Activated T-helper 9 cell treated with anti-CD3 and anti-CD28 coated beads, Interleukin-2, amount 50 U/mL, for 16 hours (primary cell): ENCODE data around the gene EXOC4.

Source experiments
- DNase-seq: peaks from one replicate; pipeline ENCODE4 v3.0.0-alpha.2; 2020; ENCODE audit warnings: low read depth

EXOC4 gene

DNA sequence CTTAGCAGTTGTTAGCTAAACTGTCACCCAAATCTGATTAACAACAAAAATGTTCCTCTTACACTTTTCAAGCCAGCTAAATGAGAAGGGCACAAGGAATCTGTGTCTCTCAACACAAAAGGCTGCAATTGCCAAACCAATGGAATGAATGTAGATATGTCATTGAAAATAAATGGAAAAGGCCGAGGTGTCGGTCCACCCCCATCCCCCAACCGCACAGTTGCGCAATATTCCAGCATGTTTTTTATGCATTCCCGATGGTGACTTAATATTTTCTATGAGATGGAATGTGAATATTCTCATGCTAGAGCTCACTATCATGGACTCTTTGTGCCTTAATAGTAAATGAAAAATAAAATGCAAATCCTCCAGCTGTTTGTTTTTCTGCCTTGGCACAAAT lies 692.6 kb downstream of the EXOC4 start:
- no peak for DNase-seq

DNA sequence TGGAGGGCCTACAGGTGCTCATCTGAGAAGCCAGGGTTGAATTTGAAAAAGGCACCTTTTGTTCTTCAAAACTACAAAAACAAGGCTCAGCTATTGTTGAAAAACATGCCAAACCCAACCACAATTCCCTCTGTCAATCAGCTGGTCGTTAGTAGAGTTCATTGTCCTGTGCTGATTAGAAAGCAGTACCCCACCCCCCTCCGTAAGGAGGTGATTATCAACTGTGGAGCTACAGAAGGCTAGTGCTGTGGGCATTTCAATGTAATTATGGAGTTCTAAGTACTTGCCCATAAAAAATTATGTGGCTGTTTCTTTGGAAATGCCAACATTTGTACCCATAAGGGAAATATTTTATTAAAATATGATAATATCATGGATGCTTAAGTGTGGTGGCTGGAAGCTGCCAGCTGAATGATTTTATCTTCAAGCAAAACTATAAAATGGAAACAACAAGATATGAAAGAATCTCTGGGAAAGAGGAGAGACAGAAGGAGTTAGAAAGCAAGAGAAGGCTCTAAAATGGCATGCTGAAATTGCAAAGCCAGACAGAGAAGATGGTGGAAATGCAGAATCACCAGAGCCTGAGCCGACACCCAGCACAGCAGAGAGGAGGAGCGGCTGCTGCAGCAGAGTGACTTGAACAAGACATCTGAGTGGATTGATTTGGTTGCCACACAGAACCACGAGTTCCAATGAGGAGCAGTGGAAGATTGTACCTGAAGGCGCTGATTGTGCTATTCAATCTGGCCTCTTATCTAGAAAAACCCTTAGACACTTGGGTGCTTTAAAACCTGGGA lies 694.8 kb downstream of the EXOC4 start:
- no peak for DNase-seq

DNA sequence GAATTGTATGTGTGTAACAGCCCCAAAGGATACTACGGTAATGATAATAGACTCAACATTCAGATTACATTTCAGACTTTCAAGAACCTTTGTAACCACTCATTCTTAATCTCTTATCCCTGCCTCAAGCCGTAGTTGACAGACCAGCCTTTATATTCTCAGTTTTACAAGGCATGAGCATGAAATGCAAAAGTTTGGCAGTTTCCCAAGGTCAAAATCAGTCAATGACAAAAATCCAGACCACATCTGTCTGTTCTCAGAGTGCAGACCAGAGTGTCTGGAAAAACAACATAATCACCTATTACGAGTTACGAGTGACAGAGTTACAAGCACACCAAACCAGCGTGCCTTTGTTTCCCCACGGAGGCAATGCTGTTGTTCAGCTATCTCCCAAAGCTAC lies 695.7 kb downstream of the EXOC4 start:
- no peak for DNase-seq

- DNase-seq = no peak
These were observed 698.0 kb downstream of the EXOC4 start for GRCh38 chr7:133950855-133951254.

- no peak for DNase-seq
These were observed 702.3 kb downstream of the EXOC4 start for GRCh38 chr7:133955208-133955607.

DNA sequence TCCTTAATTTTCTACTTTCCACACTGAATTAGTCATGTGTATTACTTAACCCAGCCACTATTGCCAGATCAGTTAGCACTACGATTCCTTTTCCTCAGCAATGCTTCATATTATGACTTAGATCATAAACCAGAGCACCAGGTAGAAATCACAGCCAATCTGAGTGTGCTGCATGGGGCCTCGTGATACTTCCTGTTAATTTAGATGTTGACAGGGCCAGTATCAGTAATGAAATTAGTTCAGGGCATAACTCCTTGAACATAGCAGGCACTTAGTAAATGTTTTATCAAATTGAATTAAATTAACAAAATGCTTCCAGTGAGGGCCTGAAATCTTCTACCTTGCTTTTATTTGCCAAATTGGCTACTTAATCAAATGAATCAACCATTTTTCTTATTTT lies 705.0 kb downstream of the EXOC4 start:
- DNase-seq = no peak

DNA sequence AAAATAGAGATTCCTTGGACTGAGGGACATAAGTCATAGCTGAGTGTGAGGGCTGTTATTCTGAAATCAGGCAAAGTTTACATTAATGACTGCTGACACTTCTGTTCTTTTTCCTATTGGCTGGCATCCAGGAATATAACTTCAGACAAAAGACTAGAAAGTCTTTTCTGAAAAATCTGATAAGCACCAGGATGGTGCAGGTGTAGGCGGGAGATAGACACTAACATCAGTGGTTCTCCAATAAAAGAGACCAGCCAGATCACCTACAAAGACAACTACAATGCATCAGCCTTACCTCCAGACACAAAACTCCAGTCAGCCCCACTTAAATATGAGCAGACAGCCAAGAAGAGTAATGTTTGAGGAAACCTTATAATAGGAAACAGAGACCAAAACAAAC lies 705.9 kb downstream of the EXOC4 start:
- DNase-seq = no peak

GRCh38 chr7:133959505-133959904 lies 706.6 kb downstream of the EXOC4 start:
- DNase-seq = no peak

DNA sequence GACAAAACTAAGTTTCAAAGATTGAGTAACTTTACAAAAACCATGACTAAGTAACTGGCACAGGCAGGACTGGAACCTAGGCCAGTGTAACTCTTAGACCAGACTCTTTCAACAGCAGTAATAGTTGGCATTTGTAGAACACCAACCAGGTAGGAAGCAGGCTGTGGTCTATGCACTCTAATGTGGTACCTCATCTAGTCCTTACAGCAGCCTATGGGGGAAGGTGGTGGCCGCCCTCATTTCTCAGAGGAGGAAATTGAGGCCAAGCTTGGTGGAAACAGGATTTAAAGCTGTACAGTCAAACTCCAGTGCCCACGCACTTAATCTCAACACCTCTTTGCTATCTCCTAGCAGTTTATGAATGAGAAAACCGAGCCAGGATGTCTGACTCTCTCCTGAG lies 708.8 kb downstream of the EXOC4 start:
- DNase-seq = no peak

DNA sequence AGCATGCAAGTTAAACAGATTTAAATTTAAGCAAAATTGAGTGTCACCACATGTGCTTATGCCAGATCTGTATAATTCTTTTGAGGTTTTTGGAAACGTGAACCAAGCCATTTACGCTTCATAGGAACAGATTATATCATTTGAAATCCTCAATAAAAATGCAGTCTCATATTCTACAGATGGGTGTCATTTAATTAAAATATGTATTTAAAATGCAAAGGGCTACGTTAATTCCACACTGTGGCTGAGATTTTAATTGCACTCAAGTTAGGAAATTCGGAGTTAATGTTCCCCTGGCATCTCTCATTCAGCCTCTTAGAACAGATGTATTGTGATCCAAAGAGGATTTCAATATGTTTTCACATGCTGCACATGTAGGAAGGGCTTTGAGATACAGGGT lies 709.8 kb downstream of the EXOC4 start:
- no peak for DNase-seq

DNA sequence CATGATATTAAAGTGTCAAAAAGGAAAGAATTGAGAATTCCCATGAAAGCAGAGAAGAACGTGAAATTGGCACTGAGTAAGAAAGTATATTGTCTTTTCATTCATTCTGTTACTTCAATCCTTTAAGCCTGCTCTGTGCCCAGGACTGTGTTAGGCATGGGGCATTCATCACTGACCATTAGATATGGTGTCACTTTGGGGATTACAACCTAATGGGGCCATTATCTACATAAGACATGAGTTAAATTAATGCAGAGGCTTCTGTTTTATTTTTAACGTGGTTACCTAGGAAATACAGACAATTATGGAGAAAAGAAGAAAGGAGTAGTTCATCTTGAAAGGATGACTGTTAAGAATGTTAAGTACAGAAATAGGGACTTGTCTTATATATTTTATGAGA lies 710.8 kb downstream of the EXOC4 start:
- no peak for DNase-seq

GRCh38 chr7:133971625-133972024 lies 718.7 kb downstream of the EXOC4 start:
- DNase-seq = no peak

DNA sequence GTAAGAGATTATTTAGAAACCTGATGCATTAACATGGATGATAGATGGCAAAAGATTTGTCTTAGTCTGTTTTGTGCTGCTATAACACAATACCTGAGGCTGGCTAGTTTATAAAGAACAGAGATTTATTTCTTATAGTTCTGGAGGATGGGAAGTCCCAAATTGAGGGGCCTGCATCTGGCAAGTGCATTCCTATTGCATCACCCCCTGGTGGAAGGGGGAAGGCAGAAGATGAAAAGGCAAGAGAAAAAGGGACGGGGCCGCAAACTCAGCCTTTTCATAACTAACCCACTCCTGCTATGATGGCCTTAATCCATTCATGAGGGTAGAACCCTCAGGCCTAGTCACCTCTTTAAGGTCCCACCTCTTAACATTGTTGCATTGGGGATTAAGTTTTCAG lies 720.8 kb downstream of the EXOC4 start:
- DNase-seq = no peak

DNA sequence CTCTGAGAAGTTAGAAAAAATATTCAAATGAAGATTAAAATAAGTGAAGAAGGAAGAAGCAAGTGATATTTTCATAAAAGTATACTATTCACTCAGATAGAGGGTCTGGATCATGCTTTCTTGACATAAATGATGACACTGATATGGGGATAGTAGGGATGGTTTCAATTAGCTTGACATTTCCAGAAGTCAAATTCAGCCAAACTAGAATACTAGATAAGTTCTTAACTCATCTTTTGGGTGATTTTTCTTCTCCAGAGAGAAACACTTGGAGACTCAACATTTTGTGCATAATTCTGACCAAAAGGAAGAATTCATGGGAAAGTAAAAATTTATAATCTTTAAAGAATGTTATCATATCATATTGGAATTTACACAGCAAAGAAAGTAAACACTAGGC lies 722.3 kb downstream of the EXOC4 start:
- DNase-seq = no peak

- DNase-seq = no peak
These were observed 723.3 kb downstream of the EXOC4 start for GRCh38 chr7:133976140-133976539.

DNA sequence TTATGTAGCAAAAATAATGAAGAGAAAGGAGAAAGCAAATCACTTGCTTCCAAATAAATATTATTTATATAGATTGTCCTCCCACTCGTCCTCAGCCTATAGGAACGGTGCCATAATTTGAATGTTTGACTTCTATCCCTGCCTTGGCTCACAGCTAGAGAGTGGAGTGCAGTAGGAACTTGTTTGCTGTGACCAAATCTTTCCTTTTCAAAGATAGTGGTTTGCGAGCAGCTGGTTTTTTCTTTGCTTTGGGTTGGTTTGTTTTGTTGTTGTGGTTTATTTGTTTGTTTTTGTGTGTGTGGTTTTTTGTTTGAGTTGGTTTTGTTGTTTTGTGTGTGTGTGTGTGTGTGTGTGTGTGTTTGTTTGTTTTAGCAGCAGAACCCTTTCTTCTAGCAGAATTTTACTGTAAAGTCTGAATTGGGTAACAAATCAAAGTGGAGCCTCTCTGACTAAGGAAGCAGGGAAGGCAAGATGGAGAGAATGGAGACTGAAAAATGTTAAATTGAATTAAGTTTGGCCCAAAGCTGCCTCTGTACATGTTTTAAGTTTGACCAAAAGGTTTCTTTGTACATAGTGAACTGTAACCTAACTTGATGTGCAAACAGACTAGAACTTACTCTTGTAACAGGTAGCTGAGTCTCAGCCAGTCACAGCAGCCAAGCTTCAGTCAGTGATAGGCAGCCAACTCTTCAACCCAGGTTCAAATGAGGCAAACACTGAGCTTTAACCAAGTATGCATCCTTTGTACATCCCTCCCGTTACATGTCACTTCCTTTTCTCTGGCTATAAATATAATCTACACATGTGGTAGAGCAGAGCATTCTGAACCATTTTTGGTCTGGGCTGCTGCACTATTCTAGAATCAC lies 724.8 kb downstream of the EXOC4 start:
- no peak for DNase-seq

GRCh38 chr7:133978502-133979295 lies 725.8 kb downstream of the EXOC4 start:
- DNase-seq = no peak

DNA sequence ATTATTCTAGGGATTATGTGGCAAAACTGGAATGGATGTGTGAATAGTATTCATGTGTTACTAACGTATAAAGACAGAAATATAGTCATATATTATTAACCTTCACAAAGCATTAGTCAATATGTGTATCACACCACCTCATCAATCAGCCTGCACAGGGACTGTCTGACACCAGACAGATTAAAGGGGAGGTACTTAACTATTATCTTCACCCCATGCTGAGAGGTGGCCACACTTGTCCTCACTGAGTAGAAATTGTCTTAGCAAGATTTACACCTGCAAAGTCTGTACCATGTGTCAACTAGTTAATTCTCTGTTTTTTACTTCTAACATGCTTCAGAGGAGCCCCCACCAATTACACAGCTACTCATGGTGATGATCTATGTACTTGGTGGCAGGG lies 727.9 kb downstream of the EXOC4 start:
- DNase-seq = no peak

GRCh38 chr7:133983685-133984419 lies 731.0 kb downstream of the EXOC4 start:
- DNase-seq = no peak

DNA sequence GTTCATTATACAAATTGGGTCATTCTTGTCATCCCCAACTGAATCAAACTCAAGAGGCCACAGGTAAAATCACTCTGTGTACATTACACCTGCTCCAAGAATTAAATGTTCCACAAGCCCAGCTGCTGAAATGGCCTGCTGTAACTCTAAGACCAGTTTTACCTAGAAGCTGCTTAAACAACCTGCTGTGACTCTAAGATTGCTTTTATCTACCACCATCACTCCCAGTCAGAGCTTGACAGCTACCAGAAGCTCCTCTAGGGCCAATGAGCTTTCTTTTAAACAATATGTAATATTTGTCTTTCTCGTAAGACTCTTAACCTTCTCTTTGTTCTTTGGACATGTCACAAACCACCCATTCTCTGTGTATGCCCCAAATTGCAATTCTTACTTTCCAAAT lies 732.4 kb downstream of the EXOC4 start:
- no peak for DNase-seq

DNA sequence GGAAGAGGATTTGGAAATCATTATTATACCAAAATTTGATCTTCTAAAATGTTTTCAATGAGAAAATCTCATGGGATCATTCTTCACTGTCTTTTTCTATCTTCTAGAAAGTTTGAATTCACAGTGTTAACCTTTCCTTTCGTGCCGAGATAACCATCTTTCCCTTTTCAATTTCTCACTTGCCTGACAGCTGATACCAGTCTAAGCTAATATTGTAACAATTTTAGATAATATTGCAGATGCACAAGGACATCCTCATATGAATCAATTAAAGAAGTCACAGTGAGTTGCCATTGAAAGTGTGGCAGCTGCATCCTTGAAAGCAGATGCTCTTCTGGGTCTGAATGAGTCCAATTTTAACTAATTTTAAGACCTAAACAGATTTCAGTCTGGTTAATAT lies 734.7 kb downstream of the EXOC4 start:
- no peak for DNase-seq

DNA sequence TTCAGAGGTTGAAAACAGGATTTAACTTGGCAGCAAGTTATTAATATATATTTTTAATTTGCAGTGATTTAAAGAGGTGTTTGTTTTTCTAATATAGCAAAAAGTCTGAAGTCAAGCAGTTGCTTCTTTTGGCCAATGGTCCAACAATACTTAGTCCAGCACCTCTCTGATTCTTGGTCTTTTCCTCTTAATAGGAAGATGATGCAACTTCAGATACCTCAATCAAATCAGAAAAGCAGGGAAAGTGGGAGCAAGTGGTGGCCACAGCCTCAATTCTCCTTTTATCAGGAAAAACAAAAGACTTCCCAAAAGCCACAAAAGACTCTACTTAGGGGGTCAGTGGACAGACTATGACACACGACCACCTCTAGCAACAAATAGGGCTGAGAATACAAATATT lies 740.7 kb downstream of the EXOC4 start:
- DNase-seq = no peak
